ENCODE measurements around the gene S100A16.

DNA sequence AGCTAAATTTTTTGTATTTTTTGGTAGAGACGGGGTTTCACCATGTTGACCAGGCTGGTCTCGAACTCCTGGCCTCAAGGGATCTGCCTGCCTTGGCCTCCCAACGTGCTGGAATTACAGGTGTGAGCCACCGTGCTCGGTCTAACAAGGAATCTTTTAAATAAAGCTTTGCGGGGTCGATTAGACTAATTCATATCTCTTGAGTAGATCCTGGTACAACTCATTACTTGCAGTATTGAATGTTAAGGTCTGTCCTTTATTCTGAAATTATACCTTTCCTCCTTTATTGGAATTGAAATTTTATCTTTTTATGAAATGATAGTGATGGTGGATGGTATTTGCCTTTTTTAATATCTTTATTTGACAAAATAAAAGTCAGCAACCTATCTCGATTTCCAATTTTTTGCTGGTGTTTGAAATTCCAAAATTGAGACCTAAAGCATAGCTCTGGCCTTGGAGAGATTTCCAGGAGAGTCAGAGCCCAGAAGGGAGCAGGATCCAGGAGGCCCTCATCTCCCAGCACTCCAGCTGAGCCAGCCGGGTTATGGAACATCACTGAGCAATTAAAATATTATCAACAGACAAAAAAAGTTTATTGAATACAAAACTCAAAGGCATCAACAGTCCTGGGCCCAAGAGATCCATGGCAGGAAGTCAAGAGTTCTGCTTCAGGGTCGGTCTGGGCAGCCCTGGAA, 52.0 kb downstream of the S100A16 start:
- TF ChIP-seq, protein P1, sequence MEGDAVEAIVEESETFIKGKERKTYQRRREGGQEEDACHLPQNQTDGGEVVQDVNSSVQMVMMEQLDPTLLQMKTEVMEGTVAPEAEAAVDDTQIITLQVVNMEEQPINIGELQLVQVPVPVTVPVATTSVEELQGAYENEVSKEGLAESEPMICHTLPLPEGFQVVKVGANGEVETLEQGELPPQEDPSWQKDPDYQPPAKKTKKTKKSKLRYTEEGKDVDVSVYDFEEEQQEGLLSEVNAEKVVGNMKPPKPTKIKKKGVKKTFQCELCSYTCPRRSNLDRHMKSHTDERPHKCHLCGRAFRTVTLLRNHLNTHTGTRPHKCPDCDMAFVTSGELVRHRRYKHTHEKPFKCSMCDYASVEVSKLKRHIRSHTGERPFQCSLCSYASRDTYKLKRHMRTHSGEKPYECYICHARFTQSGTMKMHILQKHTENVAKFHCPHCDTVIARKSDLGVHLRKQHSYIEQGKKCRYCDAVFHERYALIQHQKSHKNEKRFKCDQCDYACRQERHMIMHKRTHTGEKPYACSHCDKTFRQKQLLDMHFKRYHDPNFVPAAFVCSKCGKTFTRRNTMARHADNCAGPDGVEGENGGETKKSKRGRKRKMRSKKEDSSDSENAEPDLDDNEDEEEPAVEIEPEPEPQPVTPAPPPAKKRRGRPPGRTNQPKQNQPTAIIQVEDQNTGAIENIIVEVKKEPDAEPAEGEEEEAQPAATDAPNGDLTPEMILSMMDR (IDR thresholded peaks at IDR 0.05), result no peak
- no peak for TF ChIP-seq POLR2A (IDR thresholded peaks at IDR 0.05; ENCODE audit: low read depth)
- TF ChIP-seq EP300 (IDR thresholded peaks at IDR 0.05), result no peak
- TF ChIP-seq POLR2AphosphoS5 (IDR thresholded peaks at IDR 0.05), result no peak
